Measurements from ENCODE around the gene PKN2.

DNA sequence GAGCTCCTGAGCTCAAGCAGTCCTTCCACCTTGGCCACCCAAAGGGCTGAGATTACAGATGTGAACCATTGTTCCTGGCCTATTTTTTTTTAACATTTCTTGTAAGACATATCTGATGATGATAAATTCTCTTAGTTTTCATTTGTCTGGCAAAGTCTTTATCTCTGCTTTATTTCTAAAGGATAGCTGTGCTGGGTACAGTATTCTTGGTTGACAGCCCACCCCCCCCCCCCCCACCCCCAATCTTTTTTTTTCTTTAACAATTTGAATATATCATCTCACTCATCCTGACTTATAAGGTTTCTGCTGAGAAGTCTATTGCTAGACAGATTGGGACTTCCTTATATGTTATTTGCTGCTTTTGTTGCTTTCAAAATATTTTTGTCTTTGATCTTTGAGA is 51.3 kb downstream of the PKN2 start:
- TF ChIP-seq, protein P1, sequence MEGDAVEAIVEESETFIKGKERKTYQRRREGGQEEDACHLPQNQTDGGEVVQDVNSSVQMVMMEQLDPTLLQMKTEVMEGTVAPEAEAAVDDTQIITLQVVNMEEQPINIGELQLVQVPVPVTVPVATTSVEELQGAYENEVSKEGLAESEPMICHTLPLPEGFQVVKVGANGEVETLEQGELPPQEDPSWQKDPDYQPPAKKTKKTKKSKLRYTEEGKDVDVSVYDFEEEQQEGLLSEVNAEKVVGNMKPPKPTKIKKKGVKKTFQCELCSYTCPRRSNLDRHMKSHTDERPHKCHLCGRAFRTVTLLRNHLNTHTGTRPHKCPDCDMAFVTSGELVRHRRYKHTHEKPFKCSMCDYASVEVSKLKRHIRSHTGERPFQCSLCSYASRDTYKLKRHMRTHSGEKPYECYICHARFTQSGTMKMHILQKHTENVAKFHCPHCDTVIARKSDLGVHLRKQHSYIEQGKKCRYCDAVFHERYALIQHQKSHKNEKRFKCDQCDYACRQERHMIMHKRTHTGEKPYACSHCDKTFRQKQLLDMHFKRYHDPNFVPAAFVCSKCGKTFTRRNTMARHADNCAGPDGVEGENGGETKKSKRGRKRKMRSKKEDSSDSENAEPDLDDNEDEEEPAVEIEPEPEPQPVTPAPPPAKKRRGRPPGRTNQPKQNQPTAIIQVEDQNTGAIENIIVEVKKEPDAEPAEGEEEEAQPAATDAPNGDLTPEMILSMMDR (IDR thresholded peaks at IDR 0.05) = no peak
- TF ChIP-seq POLR2A (IDR thresholded peaks at IDR 0.05) (no peak), POLR2AphosphoS5 (IDR thresholded peaks at IDR 0.05) (no peak), EP300 (IDR thresholded peaks at IDR 0.05) (no peak)
